Right ventricle myocardium superior (tissue), 1 donor: ENCODE results near the gene POLR1E. TPM values are rescaled to one million over a fixed set of nuclear protein-coding genes. Genes with fewer than 3 reads are reported as not detected.
A peak's percentile ranks its signal among the peaks of the same experiment; 100 is the strongest.
"Not testable (repeated sequence)": the region's sequence is repeated elsewhere in the genome, so short reads cannot be mapped to it uniquely, and the experiment has no call there.

Experiments
- ATAC-seq: fragments of 200-7000 bp; cut with Tn5 transposase; one replicate; pipeline ENCODE4 v1.9.1; 2020; ENCODE audit warnings: mild to moderate bottlenecking; ENCODE audit not compliant: poor library complexity
- DNase-seq: peaks from one replicate; pipeline ENCODE4 v3.0.0-alpha.2; 2020
- intact Hi-C: fragments of 100-400 bp; cut with DNase I; formaldehyde crosslinking; loops from one replicate; pipeline ENCODE4 v1.11.2; 2022
- total RNA-seq: library from RNA; stranded (reverse); fragmentation: NEBNext Ultra II Directional; extraction: Animal tissue kit (Norgen Biotek cat#: 25700); gene quantifications from one replicate; pipeline ENCODE4 v1.2.1, GENCODE V29; 2021
- donor health status: DM: no; HTN: yes; CAD: no; lungs with severe emphysema.

POLR1E gene
- total RNA-seq, 1 donor from 2014 or later, result 10.2 TPM

DNA sequence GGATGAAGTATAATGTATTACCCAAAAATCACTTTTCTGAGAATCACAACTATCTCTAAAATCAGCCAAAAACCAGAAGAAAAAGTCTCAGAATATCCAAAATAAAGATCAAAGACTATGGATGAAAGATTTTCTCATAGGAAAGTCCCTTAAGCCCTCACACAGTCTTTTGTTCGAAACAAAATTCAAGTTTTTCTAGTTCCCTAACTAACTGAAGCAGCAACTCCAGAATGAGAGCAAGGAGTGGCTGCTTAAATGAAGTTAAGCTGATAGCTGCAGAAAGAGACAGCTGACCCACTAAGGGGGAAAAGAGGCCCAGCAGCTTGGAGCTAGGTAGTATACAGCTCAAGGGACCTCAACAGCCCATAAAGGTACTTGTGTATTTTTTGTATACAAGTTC, 28.9 kb upstream of the POLR1E start:
- no peak for DNase-seq
- intact Hi-C loops, result no loop called here
- ATAC-seq, result no peak

DNA sequence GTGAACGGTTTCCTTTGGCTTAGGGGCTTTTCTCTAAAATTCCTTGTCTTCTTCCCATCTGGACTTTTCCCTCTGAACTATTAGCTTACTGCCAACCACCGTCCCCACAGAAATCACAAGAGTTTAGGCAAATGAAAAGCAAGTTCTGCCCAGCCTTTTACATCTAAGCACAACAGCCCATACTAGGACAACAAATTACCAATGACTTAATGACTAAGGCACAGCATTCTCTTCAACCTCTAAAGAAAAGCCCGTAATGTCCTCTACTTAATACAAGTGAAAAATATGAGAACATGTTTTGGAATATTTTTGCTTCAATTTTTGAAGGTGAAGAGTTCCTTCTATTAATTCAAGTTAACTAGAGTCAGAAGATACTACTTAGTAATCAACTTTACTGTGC, 21.7 kb upstream of the POLR1E start:
- ATAC-seq (no peak), DNase-seq (no peak)
- intact Hi-C loops, result no loop called here

DNA sequence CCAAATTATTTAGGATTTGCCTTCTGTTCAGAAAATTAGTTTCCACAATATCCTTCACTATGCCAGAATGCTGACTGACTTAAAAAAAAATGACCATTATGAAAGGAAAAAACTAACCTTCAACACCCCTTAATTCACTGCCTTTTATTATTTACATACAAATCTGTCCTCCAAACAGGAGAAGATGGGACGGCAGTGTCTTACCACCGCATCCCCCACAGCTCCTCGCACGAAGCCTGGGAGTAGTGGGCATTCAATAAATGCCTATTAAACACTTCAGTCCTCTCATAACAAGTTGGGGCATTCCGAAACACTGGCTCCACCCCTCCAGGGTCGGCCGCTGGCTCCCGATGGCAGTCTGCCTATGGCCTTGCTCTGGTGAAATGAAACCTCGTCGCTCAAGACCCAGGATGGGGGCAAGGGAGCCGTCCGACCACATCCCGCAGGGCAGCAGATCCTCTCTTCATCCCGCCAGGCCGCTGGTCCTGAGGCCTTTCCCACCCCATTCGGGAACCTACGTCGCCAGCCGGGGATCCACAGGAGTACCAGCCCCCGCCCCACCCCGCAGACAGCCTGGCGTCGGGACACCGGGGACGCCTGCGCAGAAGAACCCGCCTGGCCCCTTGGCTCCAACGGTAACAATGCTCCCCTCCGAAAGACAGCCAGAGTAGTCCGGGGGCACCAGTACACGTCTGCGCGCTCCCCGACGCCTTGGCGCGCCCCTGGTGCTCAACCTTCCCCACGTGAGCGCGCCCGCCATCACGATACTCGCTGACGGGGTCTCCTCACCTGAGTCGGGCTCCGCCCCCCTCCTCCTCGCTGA, 21.1 kb upstream of the POLR1E start:
- DNase-seq (peak; percentile 83), ATAC-seq (peak; percentile 65)
- intact Hi-C loops, result no loop called here

- DNase-seq, result peak; percentile 99
- ATAC-seq, result peak; percentile 93
- intact Hi-C loops, result no loop called here
These were observed 20.3 kb upstream of the POLR1E start, which contains the start of gene ZBTB5 for GRCh38 chr9:37465249-37466036. ZBTB5 (minus strand) TSS chr9:37465450; CDS start chr9:37442551, 22,899 bp downstream.

GRCh38 chr9:37466037-37466709, 19.6 kb upstream of the POLR1E start:
- intact Hi-C loops, result no loop called here
- ATAC-seq, result peak; percentile 38
- DNase-seq, result peak; percentile 79

GRCh38 chr9:37467530-37467929, 18.2 kb upstream of the POLR1E start:
- intact Hi-C loops, DNase-seq, ATAC-seq: not testable (repeated sequence)

DNA sequence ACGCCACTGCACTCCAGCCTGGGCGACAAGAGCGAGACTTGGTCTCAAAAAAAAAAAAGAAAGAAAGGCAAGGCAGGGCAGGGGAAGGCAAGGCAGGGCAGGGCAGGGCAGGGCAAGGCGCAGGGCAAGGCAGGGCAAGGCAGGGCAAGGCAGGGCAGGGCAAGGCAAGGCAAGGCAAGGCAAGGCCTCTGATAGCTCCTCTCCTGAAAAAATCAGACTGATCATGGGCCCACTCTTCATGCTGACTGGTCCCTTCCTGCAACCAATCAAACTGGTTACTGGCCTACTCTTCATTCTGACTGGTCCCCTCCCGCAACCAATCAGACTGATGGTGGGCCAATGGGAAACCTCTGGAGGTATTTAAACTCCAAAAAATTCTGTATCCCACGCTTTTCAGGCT, 17.1 kb upstream of the POLR1E start:
- intact Hi-C loops, result no loop called here
- ATAC-seq, result no peak
- DNase-seq, result no peak

GRCh38 chr9:37471942-37472684, 13.6 kb upstream of the POLR1E start:
- DNase-seq (no peak), ATAC-seq (peak; percentile 49)
- intact Hi-C loops, result no loop called here

DNA sequence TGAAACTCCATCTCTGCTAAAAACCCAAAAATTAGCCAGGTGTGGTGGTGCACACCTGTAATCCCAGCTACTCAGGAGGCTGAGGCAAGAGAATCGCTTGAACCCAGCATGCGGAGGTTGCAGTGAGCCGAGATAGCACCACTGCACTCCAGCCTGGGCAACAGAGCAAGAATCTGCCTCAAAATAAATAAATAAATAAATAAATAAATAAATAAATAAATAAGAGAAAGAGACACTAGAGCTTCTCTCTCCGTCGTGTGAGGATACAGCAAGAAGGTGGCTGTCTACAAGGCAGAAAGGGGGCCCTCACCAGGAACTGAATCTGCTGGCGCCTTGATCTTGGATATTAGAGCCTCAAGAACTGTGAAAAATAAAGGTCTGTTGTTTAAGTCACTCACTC, 11.8 kb upstream of the POLR1E start:
- DNase-seq, intact Hi-C loops, ATAC-seq: not testable (repeated sequence)

- intact Hi-C loops, result no loop called here
- DNase-seq (no peak), ATAC-seq (no peak)
These were observed 11.3 kb upstream of the POLR1E start for GRCh38 chr9:37474438-37474837.

GRCh38 chr9:37476930-37477329, 8.8 kb upstream of the POLR1E start:
- intact Hi-C loops, result no loop called here
- ATAC-seq (no peak), DNase-seq (no peak)

GRCh38 chr9:37477443-37477842, 8.3 kb upstream of the POLR1E start:
- ATAC-seq, DNase-seq, intact Hi-C loops: not testable (repeated sequence)

GRCh38 chr9:37477987-37478619, 7.6 kb upstream of the POLR1E start:
- ATAC-seq, DNase-seq, intact Hi-C loops: not testable (repeated sequence)

DNA sequence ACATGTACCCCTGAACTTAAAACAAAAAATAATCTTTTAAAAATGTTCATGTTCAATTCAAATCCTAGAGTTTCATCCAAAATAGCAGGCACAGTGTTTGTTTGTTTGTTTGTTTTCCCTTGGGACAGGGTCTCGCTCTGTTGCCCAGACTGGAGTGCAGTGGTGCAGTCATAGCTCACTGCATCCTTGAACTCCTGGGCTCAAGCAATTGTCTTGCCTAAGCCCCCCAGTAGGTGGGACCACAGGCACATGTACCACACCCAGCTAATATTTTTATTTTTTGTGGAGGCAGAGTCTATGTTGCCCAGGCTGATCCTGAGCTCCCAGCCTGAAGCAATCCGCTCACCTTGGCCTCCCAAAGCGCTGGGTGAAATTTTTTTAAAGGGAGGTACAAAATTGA, 5.0 kb upstream of the POLR1E start:
- intact Hi-C loops, result loop anchor here (10.0 kb wide), 1 partner anchor 66 kb away; no protein-coding TSS in a partner anchor
- ATAC-seq (no peak), DNase-seq (no peak)

GRCh38 chr9:37486256-37486615, 488 bp downstream of the POLR1E start:
- intact Hi-C loops, result loop anchor here (10.0 kb wide), 1 partner anchor 71 kb away; no protein-coding TSS in a partner anchor
- no peak for DNase-seq
- ATAC-seq, result no peak

- intact Hi-C loops, result loop anchor here (10.0 kb wide), 1 partner anchor 72 kb away; no protein-coding TSS in a partner anchor
- ATAC-seq (peak; percentile 57), DNase-seq (peak; percentile 58)
These were observed 1.1 kb downstream of the POLR1E start for GRCh38 chr9:37486616-37487548.

DNA sequence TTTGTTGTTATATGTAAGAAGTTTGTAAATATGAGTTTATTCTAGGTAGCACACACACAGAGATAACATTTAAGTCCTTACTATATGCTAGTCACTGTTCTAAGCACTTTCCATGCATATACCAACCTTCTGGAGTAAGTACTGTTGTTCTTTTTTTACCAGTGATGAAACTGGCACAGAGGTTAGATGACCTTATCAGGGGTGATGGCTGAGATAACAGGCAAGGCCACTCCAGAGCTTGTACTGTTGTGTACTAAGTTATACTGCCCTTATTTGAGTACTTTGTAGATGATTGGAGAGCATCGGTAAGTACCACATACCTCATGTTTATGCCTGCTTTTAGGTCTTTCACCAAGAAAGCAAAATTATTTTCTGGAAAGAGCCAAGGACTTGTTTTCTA, 6.2 kb downstream of the POLR1E start:
- no peak for ATAC-seq

More for the DNA sequence above, 6.2 kb downstream of the POLR1E start:
- no peak for DNase-seq
- intact Hi-C loops, result no loop called here
